ENCODE results near the gene PTPN9.
"Not testable (repeated sequence)": the region's sequence is repeated elsewhere in the genome, so short reads cannot be mapped to it uniquely, and the experiment has no call there.

PTPN9 gene

GRCh38 chr15:75582943-75583342 lies 3.8 kb upstream of the PTPN9 start:
- DNase-seq = not testable (repeated sequence)

- peak in 3 of 5 donors; percentile 14 to 36 (median 34) for DNase-seq
These were observed 755 bp downstream of the PTPN9 start for GRCh38 chr15:75578173-75578947.

- no peak for DNase-seq
These were observed 1.5 kb downstream of the PTPN9 start for GRCh38 chr15:75577401-75578172.

GRCh38 chr15:75573648-75574384 lies 5.3 kb downstream of the PTPN9 start:
- DNase-seq = no peak

- DNase-seq = no peak
These were observed 8.8 kb downstream of the PTPN9 start for GRCh38 chr15:75570126-75570845.

GRCh38 chr15:75565062-75565970 lies 13.8 kb downstream of the PTPN9 start:
- no peak for DNase-seq

- DNase-seq = no peak
These were observed 17.2 kb downstream of the PTPN9 start for GRCh38 chr15:75561888-75562287.

- DNase-seq = not testable (repeated sequence)
These were observed 19.8 kb downstream of the PTPN9 start for GRCh38 chr15:75559360-75559759.

GRCh38 chr15:75558955-75559354 lies 20.2 kb downstream of the PTPN9 start:
- DNase-seq = not testable (repeated sequence)

- no peak for DNase-seq
These were observed 24.4 kb downstream of the PTPN9 start for GRCh38 chr15:75554717-75555116.

- DNase-seq = no peak
These were observed 25.5 kb downstream of the PTPN9 start for GRCh38 chr15:75553659-75554058.

- DNase-seq = no peak
These were observed 28.0 kb downstream of the PTPN9 start for GRCh38 chr15:75551091-75551490.

GRCh38 chr15:75545064-75545463 lies 34.1 kb downstream of the PTPN9 start:
- no peak for DNase-seq

- DNase-seq = no peak
These were observed 34.8 kb downstream of the PTPN9 start for GRCh38 chr15:75544359-75544758.

GRCh38 chr15:75542949-75543545 lies 36.1 kb downstream of the PTPN9 start:
- DNase-seq = not testable (repeated sequence)

GRCh38 chr15:75542386-75542797 lies 36.7 kb downstream of the PTPN9 start:
- DNase-seq = no peak

GRCh38 chr15:75538376-75538775 lies 40.7 kb downstream of the PTPN9 start:
- no peak for DNase-seq

- DNase-seq = no peak
These were observed 45.2 kb downstream of the PTPN9 start for GRCh38 chr15:75533945-75534344.

GRCh38 chr15:75532413-75533250 lies 46.5 kb downstream of the PTPN9 start:
- no peak for DNase-seq

- no peak for DNase-seq
These were observed 48.1 kb downstream of the PTPN9 start for GRCh38 chr15:75531041-75531450.

Measured in T-helper 1 cell (primary cell).